IPS DF 4.7 (cell line): ENCODE data around the gene INPP4A.

ENCODE experiments used
- DNase-seq: peaks from one replicate; pipeline ENCODE4 v3.0.0-alpha.2; 2013; ENCODE audit warnings: low spot score; ENCODE audit errors: extremely low read depth

Gene INPP4A

DNA sequence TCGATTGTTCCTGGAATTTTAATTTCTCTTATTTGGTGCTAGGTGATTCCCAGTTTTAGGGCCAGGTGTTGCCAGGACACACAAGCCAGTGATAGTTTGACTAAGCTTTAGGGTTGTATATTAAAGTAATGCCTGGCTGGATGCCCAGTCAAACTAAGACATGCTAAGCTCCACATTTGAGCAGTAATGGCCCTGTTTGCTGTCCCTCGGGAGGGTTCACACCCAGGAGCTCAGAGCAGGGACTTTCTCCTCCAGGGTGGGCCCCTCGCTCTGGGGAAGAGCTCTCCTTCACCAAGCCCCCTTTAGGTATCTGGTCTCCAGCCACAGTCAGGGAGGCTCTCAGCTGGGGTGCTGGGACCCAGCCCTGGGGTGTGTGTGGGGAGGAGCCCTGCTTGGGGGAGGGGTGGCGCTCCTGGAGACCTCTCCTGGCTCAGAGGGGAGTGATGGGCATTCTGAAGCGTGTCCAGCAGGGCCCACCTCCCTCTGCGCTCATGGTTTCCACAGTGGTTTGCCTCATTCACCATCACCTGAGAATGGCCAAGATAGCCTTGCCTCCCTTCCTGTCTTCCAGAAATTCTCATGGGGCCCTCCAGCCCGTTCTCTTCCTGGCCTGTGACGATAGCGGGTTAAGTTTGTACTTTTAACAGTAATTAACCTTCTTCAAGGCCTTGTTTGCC, 31.7 kb downstream of the INPP4A start:
- no peak for DNase-seq

DNA sequence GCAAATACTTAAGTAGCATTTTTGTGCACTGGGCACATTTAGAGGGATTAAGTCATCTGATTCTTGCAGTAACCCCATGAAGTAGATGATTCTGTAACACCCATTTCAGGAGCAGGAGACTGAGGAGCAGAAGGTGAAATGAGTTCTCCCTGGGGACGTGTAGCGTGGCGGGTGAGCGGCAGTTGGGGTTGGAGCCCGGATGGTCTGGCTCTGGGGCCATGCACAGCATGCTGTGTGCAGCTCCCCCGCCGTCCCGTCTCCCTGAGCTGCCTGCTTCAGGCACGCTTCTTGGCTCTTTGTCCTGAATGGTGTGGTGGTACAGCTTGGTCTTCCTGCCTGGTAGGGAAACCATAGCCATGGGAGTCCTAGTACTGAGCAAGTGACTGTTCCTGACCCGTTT, 32.4 kb downstream of the INPP4A start:
- DNase-seq: no peak

DNA sequence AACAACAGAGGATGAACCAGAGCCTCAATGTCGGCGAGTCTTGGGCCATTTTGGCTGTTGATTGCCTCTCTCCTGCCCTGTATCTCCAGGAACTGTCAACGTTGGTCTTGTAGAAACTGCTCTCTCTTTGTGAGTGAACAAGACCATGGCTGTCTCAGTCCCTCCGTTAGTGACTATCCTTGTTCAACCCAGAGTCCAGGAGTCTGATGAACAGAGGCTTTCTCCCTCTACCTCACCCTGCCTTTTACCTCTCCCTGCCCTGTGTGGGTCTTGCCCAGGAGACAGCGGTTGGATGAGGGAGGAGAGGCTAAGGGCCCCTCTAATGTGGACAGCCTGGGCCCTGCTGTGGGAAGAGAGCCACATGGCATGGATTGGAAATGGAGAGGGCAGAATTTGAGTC, 32.8 kb downstream of the INPP4A start:
- DNase-seq: no peak

DNA sequence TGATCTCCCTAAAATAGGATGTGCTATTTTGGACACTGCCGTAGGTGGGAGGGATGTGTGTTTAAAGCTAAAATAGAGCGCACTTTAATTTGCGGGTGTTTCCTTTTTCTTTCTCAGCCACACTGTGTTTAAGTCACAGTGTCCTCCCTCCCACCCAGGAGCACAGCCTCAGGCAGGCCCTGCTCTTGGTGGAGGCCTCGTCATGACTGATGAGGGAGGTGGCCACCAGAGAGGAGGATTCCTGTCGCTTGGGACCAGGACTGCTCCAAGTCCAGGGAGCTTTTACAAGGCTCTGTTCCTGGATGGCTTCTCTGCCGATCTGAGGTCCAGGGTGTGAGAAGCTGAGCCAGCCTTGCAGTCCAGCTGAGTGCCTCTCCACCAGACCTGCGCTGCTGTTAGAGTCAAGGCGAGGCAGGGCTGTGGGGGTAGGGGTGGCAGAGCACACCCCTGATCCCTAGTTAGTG, 33.5 kb downstream of the INPP4A start:
- no peak for DNase-seq

DNA sequence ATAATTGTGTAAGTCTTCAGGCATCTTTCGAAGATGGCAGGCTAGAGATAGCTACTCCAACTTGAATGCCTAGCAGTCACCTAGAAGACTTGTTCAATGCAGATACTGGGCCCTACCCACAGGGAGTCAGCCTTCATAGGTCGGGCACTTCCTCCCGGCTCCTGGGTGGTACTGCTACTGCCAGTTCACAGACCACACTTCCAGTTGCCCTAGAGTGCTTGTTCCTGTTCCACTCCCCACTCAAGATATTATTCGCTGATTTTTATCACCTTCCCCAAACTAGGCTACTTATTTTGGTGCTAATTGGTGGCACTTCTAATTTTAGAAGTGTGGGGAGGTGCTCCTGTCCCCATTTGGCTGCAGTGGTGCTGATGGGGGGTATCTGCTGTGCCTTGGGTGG, 34.2 kb downstream of the INPP4A start:
- DNase-seq: no peak

DNA sequence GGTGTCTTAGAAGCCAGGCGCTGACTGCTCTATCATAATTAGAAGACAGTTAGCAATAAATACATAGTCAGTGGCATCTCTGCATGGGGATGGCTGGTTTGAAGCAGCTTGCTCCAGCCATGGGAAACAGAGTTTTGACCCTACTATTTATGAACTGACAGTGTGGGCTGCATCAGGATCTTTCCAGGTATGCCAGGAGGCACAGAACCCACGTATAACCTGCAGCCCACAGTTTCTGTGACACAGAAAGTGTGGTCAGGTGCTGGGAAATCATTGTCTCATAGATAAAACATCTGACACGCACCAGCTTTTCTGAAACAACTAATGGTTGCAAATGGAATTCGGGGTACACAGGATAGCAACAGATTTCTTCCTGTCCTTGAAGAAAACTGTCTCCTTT, 34.7 kb downstream of the INPP4A start:
- DNase-seq: no peak

DNA sequence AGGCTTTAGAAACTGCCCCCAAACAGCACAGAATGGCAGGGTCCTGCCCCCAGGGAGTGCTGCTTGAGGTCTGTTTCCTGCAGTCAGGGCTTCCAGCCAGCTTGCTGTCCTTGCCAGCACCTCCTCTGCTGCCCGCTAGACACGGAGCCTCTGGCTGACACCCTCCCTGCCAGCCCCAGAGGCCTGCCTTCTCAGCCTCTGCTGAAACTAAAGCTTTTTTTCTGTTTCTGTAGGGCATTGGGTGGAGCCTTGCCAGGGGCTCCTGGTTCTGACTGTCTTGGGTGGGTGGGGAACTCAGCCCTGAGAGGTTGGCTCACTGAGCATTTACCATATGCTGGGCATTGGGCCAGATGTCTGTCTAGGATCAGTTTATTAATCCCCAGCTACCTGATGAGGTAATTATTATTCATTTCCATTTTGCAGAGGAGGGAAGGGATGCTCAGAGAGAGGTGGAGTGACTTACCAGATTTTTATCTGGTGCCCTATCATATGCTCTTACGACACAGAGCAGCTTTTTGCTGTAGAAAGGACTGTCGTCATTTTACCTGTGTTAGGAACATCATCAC, 35.4 kb downstream of the INPP4A start:
- DNase-seq: no peak

DNA sequence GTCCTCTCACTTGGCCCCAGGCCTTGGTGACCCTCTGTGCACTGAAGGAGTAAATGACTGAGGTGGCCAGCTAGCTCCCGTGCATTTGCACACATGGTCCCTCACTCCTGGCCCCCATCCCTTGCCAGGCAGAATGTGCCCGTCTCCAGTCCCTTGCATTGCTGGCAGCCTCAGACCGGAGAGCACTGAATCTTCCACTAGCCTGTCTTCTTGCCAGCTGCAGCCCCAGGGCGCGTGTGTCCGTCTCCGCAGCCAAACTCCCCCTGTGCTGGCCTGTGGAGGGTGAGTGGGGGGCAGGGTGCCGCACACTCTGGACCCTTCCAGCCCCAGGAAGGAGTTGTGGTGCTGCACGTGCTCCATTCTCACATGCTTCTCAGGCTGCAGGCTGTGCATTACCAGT, 35.9 kb downstream of the INPP4A start:
- no peak for DNase-seq

DNA sequence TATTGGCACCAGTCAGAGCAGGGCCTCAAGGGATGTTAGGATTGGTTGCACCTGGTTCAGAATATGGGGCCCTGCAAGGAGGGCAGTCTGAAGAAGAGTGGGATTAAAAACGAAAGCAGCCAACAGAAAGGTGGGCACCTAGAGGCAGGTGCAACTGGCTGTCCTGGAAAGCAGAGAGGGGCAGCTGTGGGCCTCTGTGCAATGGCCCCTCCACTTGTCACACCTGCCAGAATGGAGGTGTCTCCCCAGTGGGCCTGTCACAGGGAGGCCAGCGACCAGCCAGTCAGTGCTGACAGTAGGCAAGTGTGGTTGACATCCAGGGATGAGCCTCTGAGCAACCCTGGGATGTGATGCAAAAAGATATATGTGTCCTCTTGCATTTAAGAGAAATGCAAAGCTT, 37.7 kb downstream of the INPP4A start:
- DNase-seq: no peak

DNA sequence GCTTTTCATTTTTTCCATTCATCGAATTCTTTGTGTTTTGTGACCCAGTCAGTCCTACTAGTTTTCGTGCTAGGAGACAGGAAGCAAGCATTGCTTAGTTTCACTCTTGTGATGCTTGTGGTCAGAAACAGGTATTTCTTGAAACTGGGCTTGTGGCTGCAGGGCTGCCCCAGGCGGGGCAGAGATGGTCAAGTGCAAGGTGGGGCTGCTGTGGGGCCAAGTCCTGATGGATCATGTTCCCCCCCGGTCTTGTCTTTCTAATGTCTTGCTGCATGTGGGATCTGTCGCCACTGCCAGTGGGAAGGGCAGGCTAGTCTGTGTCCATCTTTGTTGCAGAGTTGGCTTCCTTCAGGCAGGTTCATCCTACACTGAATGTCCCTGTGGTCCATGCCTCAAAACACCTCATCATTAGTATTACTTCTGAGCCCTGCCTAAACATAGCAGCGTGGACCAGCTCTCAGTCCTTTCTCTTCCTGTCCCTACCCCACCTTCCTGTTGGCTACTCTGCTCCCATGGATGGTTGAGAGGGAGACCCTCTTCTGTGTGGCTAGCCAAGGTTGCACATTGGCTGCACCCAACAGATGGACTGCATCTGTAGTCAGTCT, 38.7 kb downstream of the INPP4A start:
- no peak for DNase-seq

DNA sequence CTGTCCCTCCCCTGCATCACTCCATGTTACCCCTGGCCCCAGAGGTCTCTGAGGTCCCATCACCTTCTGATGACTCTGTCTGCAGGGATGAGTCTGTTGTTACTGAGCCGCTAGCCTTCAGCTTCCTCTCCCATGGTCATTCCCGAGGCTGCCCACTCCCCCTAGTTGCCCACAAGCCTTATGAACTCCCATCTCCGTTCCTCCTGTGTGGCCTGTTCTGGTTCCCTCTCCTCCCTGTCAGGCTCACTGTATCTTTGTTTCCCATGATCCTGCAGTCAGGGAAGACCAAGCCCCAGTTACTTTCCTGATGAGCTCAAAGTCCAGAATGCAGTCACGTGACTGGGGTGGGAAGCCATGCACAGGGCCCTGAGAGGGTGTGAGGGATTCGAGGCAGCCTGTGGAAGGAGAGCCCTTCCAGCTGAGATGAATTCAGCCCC, 39.5 kb downstream of the INPP4A start:
- no peak for DNase-seq

DNA sequence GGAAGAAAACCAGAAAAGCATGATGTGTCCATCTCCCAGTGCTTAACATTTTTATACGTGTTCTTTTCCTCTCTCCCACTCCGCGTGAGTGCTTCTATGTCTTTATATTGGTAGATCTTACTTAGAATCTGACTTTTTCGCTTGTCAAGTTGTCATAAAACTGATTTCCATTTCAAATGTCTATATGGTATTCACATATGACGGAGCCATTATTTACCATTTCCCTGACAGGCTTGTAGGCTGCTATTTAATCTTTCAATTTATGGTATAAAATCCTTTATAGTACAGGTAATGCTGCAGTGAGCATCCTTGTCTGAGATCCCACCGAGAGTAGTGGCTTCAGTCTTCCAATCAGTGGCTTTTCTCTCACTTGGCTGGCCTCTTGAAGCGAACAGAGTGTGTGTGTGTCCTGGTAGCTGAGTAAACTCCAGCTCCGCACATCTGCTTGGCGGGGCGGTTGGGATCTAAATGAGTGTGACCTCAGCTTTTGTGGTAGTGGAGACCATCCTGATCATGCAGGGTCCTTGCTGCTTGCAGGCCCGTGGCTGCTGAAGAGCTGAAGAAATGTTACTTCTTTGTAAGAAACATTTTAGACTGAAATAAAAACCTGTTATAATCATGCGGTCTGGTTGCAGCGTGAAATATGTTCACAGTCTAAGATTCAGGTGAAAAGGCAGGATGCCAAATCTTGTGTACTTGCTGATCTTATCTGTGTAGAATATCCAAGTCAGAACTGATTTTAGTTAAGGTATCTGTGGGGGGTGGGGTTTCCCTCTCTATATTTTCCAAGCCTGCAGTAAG, 40.2 kb downstream of the INPP4A start:
- no peak for DNase-seq

DNA sequence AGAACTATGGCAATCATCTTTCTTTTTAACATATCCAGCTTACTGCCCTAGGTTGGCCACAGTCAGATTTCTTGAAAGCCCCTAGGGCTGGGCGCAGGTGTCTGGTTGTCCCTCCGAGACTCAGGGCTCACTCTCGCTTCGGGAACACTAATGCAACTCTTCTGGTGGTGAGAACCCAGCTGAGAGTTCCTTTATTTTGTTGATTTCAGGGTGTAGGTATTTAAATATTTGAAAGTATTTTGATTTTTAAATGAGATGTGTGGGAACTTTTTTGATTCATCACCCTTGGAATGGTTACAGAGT, 40.7 kb downstream of the INPP4A start:
- DNase-seq: no peak

DNA sequence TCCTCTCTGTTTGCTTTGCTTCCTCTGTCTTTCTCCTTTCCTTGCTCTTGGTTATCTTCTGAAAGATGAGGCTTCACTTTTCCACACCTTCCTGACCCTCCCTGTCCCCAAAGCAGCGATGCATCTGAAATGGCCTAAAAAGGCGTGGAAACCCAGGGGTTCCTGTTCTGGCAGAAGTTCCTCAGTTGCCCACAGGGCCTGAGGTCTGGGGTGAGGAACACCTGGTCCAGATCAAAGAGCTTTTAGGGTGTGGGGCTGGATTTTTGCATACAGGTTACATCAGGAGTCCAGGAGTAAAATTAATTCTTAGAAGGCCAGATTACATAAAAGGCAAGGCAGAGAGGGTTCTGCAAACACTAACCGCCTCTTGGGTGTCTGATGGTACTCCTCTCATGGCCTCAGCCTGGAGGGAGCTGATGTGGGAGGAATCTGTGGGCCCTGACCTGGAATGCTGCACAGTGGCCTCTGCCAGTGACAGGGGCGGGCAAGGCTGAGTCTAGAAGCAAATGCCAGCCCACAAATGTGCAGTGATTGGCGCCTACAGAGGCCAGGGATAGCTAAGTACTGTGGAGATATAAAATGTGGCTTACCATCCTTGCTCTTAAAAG, 41.8 kb downstream of the INPP4A start:
- no peak for DNase-seq

DNA sequence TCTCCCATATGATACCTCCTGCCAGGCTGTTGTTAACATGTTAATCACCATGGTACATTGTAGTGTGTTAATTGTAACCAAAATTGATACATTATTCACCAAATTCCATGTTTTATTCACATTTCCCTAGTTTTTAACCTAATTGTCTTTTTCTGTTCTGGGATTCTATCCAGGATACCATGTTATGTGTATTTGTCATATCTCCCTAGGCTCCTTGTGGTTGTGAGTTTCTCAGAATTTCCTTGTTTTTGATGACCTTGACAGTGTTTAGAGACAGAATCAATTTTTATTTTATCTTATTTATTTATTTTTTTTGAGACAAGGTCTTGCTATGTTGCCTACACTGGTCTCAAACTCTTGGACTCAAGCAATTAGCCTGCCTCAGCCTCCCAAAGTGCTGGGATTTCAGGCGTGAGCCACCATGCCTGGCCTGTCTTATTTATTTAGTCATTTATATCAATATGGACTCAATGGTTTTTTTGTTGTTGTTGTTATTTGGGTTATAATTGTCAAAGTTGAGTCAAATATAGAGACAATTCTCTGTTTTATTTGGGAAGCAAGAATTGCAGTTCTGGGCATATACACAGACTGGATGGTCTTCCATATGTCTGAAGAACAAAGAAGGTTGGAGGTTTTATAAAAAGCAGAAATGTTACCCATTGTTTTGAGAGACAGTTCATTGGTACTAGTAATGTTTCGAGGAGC, 42.6 kb downstream of the INPP4A start:
- no peak for DNase-seq

DNA sequence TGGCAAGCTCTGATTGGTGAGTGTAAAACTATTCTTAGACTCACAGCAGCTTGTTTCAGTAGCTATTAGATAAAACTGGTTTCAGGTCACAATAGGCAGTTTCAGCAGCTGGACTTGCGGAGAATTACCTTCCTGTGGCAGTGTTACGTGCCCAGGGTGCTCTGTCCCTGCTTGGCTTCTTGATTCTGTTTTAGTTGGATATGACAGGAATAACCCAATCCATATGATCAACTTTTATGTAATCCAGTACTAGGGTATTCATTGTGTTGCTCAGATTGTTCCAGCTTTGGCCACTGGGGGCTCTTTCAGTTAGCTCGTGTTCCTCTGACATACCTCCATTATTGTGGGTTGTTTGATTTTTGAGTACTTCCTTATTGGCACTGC, 43.1 kb downstream of the INPP4A start:
- no peak for DNase-seq

DNA sequence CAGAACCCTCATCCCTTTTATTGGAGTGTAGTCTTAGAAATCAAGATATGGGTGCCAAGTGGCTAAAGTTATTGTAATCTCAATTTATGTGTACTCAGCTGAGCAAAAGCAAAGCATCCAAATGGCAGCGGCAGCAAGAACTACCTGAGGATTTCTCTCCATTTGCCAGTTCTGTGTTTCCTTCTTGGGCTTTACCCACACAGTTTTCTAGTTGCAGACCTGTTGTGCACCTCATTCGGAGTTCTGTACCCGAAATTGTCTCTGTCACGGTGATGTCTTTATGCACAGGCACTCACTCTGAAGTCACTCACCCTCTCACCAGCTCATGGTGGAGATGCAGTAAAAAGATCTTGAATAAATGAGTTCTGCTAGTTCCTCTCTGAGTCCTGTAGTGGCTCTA, 43.6 kb downstream of the INPP4A start:
- DNase-seq: no peak

DNA sequence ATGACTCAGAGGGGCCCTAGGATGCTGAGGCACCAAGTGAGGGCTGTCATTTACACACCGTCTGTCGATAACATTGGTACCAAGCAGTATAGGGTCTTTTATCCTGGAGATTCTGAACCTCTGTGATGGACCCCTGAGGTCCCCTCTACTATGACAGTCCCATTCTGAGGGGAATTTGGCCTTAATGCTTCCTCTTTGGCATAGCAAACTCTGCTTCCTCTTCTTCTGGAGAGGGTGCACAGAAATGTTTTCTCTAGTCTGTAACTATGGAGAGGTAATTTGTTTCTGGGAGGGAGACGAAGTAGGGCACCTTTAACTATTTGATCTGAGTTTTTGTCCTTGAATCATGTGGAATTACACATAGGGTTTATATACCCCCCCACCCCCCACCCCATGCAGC, 44.8 kb downstream of the INPP4A start:
- no peak for DNase-seq

DNA sequence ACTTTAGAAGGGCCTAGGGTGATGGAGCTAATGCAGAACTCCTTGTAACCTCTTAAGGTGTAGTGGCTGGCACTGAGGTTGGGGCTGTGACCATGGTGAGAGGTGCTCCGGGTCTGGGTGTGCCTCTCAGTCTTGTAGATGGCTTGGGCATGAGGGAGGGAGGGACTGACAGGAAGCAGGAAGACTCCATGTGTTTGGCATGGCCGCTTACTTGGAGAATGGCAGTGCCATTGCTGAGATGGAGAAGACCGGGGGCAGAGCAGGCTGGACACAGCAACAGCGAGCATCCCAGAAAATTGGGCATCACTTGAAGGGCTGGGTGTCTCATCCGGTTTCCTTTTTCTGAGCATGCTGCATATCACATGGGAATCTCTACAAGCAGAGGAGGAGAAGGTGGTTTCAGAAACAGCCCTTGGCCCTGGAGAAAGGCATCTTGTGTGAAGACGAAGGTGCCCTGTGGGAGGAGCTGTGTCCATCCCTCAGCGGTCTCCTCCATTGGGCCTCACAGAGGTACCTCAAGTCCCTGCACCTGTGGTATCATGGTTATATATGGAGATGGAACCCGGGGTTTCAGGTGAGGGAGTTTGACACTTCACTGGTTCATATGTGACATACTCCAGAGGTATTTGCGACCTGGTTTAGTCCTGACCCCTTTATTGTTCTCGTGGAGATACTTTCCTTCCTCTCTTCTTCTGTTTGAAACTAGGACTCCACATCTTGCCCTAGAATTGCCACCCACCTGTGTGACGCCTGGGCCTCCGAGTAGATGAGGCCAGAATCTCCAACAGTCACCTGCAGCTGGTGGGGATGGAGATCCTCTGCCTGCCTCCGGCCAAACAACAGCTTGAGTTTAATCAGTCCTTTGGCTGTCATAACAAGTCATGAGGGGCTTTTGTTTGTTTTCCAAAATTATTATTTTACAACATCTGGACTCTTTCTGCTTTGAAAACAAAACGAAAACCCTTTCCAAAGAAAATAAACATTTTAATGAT, 45.6 kb downstream of the INPP4A start:
- no peak for DNase-seq

DNA sequence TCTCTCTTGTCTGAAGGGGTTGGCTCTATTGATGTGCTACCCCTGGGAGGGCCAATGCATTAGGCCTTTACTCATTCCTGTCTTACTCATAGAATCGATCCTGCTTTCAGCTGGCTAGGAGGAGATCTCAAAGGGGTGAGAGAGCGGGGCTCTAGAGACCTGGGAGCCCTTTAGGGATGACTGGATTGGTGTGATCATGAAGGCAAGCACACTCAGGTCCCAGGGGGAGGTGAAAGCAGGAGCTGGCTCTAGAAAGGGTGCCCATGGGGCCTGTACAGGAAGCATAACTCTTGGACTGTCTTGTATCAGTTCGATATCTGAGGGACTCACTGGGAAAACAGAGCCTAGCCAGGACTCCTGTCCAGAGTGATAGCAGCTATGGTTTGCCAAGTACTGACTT, 47.8 kb downstream of the INPP4A start:
- DNase-seq: no peak
